Memory B cell (primary cell): ENCODE results near the gene RAB3A.

Source experiments
- ATAC-seq: fragments of 150-1000 bp; cut with Tn5 transposase; 2 replicates; pipeline ENCODE4 v1.10.0; 2021; ENCODE audit warnings: low read depth, mild to moderate bottlenecking, moderate library complexity
- DNase-seq, 2 donors: peaks; one replicate each; pipeline ENCODE4 v3.0.0; 2022; ENCODE audit warnings: low spot score in 2 of 2
- H3K27ac Mint-ChIP-seq: one replicate; pipeline ENCODE4 v1.8.0; 2022; ENCODE audit warnings: mild to moderate bottlenecking, moderate library complexity, mixed read lengths
- H3K27me3 Mint-ChIP-seq: one replicate; pipeline ENCODE4 v1.8.0; 2022; ENCODE audit warnings: mixed read lengths
- H3K36me3 Mint-ChIP-seq: one replicate; pipeline ENCODE4 v1.8.0; 2022; ENCODE audit warnings: mild to moderate bottlenecking, mixed read lengths
- H3K4me1 Mint-ChIP-seq: one replicate; pipeline ENCODE4 v1.8.0; 2022; ENCODE audit warnings: mixed read lengths
- H3K4me3 Mint-ChIP-seq: one replicate; pipeline ENCODE4 v1.8.0; 2022; ENCODE audit warnings: mild to moderate bottlenecking, moderate library complexity, mixed read lengths
- H3K9me3 Mint-ChIP-seq: one replicate; pipeline ENCODE4 v1.8.0; 2022; ENCODE audit warnings: mixed read lengths

Gene RAB3A

GRCh38 chr19:18229474-18229873 lies 25.6 kb upstream of the RAB3A start:
- no peak for ATAC-seq
- Mint-ChIP-seq H3K9me3 (no peaks in the 10 kb centered on the region), H3K4me1 (peaks cover 29% of the 10 kb centered on the region), H3K27me3 (peaks cover 43% of the 10 kb centered on the region), H3K27ac (no peak overlapping the region), H3K36me3 (no peaks in the 10 kb centered on the region), H3K4me3 (no peak overlapping the region)
- DNase-seq: no peak

GRCh38 chr19:18227781-18228271 lies 24.0 kb upstream of the RAB3A start:
- peaks cover 34% of the 10 kb centered on the region for H3K4me1 Mint-ChIP-seq
- H3K27ac Mint-ChIP-seq: no peak overlapping the region
- no peaks in the 10 kb centered on the region for H3K9me3 Mint-ChIP-seq
- DNase-seq: no peak
- H3K4me3 Mint-ChIP-seq: no peak overlapping the region
- H3K27me3 Mint-ChIP-seq: peaks cover 40% of the 10 kb centered on the region
- ATAC-seq: no peak
- H3K36me3 Mint-ChIP-seq: no peaks in the 10 kb centered on the region

GRCh38 chr19:18226956-18227780 lies 23.3 kb upstream of the RAB3A start:
- H3K27me3 Mint-ChIP-seq: peaks cover 36% of the 10 kb centered on the region
- H3K9me3 Mint-ChIP-seq: no peaks in the 10 kb centered on the region
- no peak overlapping the region for H3K27ac Mint-ChIP-seq
- peak overlapping the region; percentile 32 for H3K4me3 Mint-ChIP-seq
- H3K36me3 Mint-ChIP-seq: no peaks in the 10 kb centered on the region
- ATAC-seq (no peak), DNase-seq (no peak)
- H3K4me1 Mint-ChIP-seq: peaks cover 29% of the 10 kb centered on the region

GRCh38 chr19:18225702-18226468 lies 22.0 kb upstream of the RAB3A start, which contains the start of gene PDE4C:
Gene PDE4C (minus strand): TSS chr19:18226438. CDS start chr19:18226415, 23 bp downstream.
- ATAC-seq (no peak), DNase-seq (peak in 1 of 2 donors; percentile 40)
- Mint-ChIP-seq H3K36me3 (no peaks in the 10 kb centered on the region), H3K4me1 (peaks cover 24% of the 10 kb centered on the region), H3K9me3 (no peaks in the 10 kb centered on the region), H3K4me3 (peak within 1 kb of the TSS; percentile 32), H3K27me3 (peaks cover 38% of the 10 kb centered on the region), H3K27ac (no peak within 1 kb of the TSS)

GRCh38 chr19:18225355-18225701 lies 21.5 kb upstream of the RAB3A start:
- Mint-ChIP-seq H3K36me3 (no peaks in the 10 kb centered on the region), H3K4me3 (no peak overlapping the region), H3K27ac (no peak overlapping the region), H3K9me3 (no peaks in the 10 kb centered on the region), H3K27me3 (peaks cover 37% of the 10 kb centered on the region), H3K4me1 (peaks cover 22% of the 10 kb centered on the region)
- ATAC-seq (no peak), DNase-seq (no peak)

GRCh38 chr19:18224525-18225354 lies 20.9 kb upstream of the RAB3A start:
- Mint-ChIP-seq H3K9me3 (no peaks in the 10 kb centered on the region), H3K4me3 (peak overlapping the region; percentile 87), H3K27me3 (peaks cover 36% of the 10 kb centered on the region), H3K36me3 (no peaks in the 10 kb centered on the region), H3K27ac (peak overlapping the region; percentile 11), H3K4me1 (peaks cover 24% of the 10 kb centered on the region)
- peak; percentile 97 for ATAC-seq
- DNase-seq: peak; percentile 91 to 93

- Mint-ChIP-seq H3K27ac (peak overlapping the region; percentile 11), H3K4me3 (peak overlapping the region; percentile 87), H3K4me1 (peaks cover 25% of the 10 kb centered on the region), H3K9me3 (no peaks in the 10 kb centered on the region), H3K27me3 (peaks cover 36% of the 10 kb centered on the region), H3K36me3 (no peaks in the 10 kb centered on the region)
- no peak for ATAC-seq
- DNase-seq: peak in 1 of 2 donors; percentile 41
Measured at GRCh38 chr19:18223860-18224524, 20.1 kb upstream of the RAB3A start.

GRCh38 chr19:18221815-18222725 lies 18.2 kb upstream of the RAB3A start:
- DNase-seq (no peak), ATAC-seq (no peak)
- Mint-ChIP-seq H3K36me3 (no peaks in the 10 kb centered on the region), H3K9me3 (no peaks in the 10 kb centered on the region), H3K4me1 (peaks cover 20% of the 10 kb centered on the region), H3K27me3 (peaks cover 27% of the 10 kb centered on the region), H3K4me3 (no peak overlapping the region), H3K27ac (no peak overlapping the region)

- no peak for ATAC-seq
- Mint-ChIP-seq H3K4me1 (peaks cover 17% of the 10 kb centered on the region), H3K4me3 (no peak overlapping the region), H3K36me3 (no peaks in the 10 kb centered on the region), H3K27me3 (peaks cover 22% of the 10 kb centered on the region), H3K27ac (no peak overlapping the region), H3K9me3 (no peaks in the 10 kb centered on the region)
- no peak for DNase-seq
Measured at GRCh38 chr19:18220632-18221275, 16.9 kb upstream of the RAB3A start.

- DNase-seq: no peak
- no peaks in the 10 kb centered on the region for H3K9me3 Mint-ChIP-seq
- peaks cover 11% of the 10 kb centered on the region for H3K4me1 Mint-ChIP-seq
- H3K36me3 Mint-ChIP-seq: no peaks in the 10 kb centered on the region
- no peak overlapping the region for H3K4me3 Mint-ChIP-seq
- no peak overlapping the region for H3K27ac Mint-ChIP-seq
- no peak for ATAC-seq
- peaks cover 20% of the 10 kb centered on the region for H3K27me3 Mint-ChIP-seq
Measured at GRCh38 chr19:18219911-18220631, 16.2 kb upstream of the RAB3A start.

GRCh38 chr19:18218600-18218999 lies 14.8 kb upstream of the RAB3A start:
- H3K36me3 Mint-ChIP-seq: no peaks in the 10 kb centered on the region
- ATAC-seq (no peak), DNase-seq (no peak)
- H3K9me3 Mint-ChIP-seq: no peaks in the 10 kb centered on the region
- H3K4me3 Mint-ChIP-seq: no peak overlapping the region
- no peak overlapping the region for H3K27ac Mint-ChIP-seq
- peaks cover 14% of the 10 kb centered on the region for H3K27me3 Mint-ChIP-seq
- peaks cover 3% of the 10 kb centered on the region for H3K4me1 Mint-ChIP-seq

GRCh38 chr19:18218159-18218558 lies 14.3 kb upstream of the RAB3A start:
- no peak overlapping the region for H3K27ac Mint-ChIP-seq
- no peaks in the 10 kb centered on the region for H3K9me3 Mint-ChIP-seq

More at GRCh38 chr19:18218159-18218558, 14.3 kb upstream of the RAB3A start:
- no peaks in the 10 kb centered on the region for H3K36me3 Mint-ChIP-seq
- ATAC-seq (peak; percentile 49), DNase-seq (no peak)
- no peak overlapping the region for H3K4me3 Mint-ChIP-seq
- H3K27me3 Mint-ChIP-seq: peaks cover 11% of the 10 kb centered on the region
- peaks cover 3% of the 10 kb centered on the region for H3K4me1 Mint-ChIP-seq
